PFSK-1 (cell line): ENCODE measurements around the gene SEC14L1.

ENCODE experiments used
- FOXP2 ChIP-seq: optimal IDR thresholded peaks from 2 replicates; pipeline ENCODE3; 2011; ENCODE audit warnings: borderline replicate concordance, control low read depth, inconsistent platforms; ENCODE audit not compliant: insufficient read depth; ENCODE audit errors: extremely low read length, extremely low read depth
- POLR2AphosphoS5 ChIP-seq: IDR thresholded peaks from 2 replicates; pipeline ENCODE4 v1.6.1; 2012; ENCODE audit warnings: low read depth, mild to moderate bottlenecking, control low read depth, low read length, moderate library complexity
- SIN3A ChIP-seq: IDR thresholded peaks from 2 replicates; pipeline ENCODE4 v1.6.1; 2012; ENCODE audit warnings: mild to moderate bottlenecking, low read length, moderate library complexity, borderline replicate concordance; ENCODE audit not compliant: insufficient read depth
- TAF1 ChIP-seq: IDR thresholded peaks from 2 replicates; pipeline ENCODE4 v1.6.1; 2012; ENCODE audit warnings: low read length, control low read depth, borderline replicate concordance; ENCODE audit not compliant: insufficient read depth
- TF ChIP-seq, protein P1 (sequence below), 2 experiments: IDR thresholded peaks; 2 replicates each; pipeline versions ENCODE4 v1.6.1 to v1.8.0; 2011 to 2012; ENCODE audit warnings: low read depth in 2 of 2, low read length in 2 of 2, control low read depth in 1 of 2, inconsistent platforms in 1 of 2, mild to moderate bottlenecking in 1 of 2, moderate library complexity in 1 of 2; ENCODE audit not compliant: insufficient read depth in 1 of 2

The SEC14L1 gene

DNA sequence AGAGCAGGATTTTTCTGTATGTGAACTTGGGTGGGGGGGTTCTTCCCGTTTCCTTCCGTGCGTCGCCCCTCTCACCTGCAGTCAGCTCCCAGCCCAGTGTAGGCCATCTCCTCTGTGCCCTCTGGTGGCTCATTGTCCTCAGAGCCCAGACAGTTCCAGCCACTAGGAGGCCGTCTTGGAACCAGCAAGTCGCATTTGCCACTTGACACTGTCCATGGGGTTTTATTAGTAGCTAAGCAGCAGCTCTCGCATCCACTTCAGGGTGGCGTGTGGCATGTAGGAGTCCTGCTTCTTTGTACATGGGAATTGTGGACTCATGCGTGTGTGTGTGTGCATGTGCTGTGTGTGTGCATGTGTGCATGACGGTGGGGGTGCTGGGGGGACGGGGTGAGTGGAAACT, 74.0 kb downstream of the SEC14L1 start:
- TF ChIP-seq FOXP2 (no peak), TAF1 (no peak), POLR2AphosphoS5 (no peak), SIN3A (no peak)
- TF ChIP-seq, protein P1, sequence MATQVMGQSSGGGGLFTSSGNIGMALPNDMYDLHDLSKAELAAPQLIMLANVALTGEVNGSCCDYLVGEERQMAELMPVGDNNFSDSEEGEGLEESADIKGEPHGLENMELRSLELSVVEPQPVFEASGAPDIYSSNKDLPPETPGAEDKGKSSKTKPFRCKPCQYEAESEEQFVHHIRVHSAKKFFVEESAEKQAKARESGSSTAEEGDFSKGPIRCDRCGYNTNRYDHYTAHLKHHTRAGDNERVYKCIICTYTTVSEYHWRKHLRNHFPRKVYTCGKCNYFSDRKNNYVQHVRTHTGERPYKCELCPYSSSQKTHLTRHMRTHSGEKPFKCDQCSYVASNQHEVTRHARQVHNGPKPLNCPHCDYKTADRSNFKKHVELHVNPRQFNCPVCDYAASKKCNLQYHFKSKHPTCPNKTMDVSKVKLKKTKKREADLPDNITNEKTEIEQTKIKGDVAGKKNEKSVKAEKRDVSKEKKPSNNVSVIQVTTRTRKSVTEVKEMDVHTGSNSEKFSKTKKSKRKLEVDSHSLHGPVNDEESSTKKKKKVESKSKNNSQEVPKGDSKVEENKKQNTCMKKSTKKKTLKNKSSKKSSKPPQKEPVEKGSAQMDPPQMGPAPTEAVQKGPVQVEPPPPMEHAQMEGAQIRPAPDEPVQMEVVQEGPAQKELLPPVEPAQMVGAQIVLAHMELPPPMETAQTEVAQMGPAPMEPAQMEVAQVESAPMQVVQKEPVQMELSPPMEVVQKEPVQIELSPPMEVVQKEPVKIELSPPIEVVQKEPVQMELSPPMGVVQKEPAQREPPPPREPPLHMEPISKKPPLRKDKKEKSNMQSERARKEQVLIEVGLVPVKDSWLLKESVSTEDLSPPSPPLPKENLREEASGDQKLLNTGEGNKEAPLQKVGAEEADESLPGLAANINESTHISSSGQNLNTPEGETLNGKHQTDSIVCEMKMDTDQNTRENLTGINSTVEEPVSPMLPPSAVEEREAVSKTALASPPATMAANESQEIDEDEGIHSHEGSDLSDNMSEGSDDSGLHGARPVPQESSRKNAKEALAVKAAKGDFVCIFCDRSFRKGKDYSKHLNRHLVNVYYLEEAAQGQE (IDR thresholded peaks at IDR 0.05; ENCODE audit: insufficient read depth in 1 of 2, low read depth in 2 of 2, low read length in 2 of 2) = no peak

DNA sequence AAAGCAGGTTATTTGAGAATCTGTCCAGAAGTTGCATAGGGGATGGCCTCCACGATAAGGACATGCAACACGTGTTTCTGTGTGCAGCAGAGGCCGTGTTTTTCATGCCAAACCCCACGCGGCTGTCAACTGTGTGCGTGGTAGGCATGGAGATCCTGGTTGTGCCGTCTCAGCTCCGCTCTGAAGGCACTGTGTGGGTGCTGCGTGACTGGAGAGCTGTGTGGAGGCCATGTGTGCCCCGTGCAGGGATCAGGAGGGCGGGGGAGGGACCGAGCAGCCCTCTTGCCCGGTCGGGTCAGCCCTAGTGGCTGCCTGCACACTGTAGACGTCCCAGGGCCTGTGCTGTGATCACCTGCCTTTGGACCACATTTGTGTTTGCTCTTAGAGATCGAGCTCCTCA, 74.5 kb downstream of the SEC14L1 start:
- TF ChIP-seq, protein P1 (IDR thresholded peaks at IDR 0.05; ENCODE audit: insufficient read depth in 1 of 2, low read depth in 2 of 2, low read length in 2 of 2) = no peak
- TF ChIP-seq FOXP2 (no peak), POLR2AphosphoS5 (no peak), TAF1 (no peak), SIN3A (no peak)

DNA sequence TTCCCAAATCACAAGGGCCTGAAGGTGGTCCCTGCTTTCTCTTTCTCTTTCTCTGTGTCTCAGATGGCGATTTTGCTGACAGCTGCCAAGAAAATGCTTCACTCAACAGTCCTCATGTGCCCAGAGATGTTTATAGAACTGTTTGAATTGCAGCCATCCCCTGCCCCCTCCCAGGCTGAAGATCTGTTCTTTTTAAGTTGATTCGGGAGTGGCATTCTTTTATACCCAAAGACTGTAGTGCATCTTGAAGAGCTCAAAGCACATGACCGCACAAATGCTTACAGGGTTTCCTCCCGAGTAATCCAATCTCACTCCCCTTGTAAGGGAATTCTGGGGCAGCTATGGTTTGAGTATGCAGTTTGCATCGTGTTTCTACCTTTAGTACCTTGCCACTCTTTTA, 75.7 kb downstream of the SEC14L1 start:
- TF ChIP-seq, protein P1 (IDR thresholded peaks at IDR 0.05; ENCODE audit: insufficient read depth in 1 of 2, low read depth in 2 of 2, low read length in 2 of 2) = no peak
- no peak for TF ChIP-seq SIN3A
- no peak for TF ChIP-seq TAF1
- no peak for TF ChIP-seq FOXP2
- TF ChIP-seq POLR2AphosphoS5 = no peak

DNA sequence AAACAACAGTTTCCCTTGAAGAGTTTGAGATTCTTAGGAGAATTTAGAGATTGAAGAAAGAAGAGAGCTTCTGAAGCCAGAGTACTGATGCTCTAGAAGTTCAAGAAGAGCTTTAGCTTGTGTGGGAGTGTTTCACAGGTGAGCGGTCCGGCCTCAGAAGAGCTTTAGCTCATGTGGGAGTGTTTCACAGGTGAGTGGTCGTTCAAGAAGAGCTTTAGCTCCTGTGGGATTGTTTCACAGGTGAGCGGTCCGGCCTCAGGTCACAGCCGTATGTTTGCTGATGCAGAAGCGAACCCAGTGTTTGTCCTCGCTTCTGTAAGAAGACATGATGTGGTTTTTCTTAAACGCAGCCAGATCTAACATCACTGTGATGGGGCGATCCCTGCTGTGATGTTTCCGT, 76.4 kb downstream of the SEC14L1 start:
- TF ChIP-seq FOXP2 = no peak
- TF ChIP-seq TAF1 = no peak
- TF ChIP-seq, protein P1 (IDR thresholded peaks at IDR 0.05; ENCODE audit: insufficient read depth in 1 of 2, low read depth in 2 of 2, low read length in 2 of 2) = no peak
- TF ChIP-seq SIN3A = no peak
- TF ChIP-seq POLR2AphosphoS5 = no peak

DNA sequence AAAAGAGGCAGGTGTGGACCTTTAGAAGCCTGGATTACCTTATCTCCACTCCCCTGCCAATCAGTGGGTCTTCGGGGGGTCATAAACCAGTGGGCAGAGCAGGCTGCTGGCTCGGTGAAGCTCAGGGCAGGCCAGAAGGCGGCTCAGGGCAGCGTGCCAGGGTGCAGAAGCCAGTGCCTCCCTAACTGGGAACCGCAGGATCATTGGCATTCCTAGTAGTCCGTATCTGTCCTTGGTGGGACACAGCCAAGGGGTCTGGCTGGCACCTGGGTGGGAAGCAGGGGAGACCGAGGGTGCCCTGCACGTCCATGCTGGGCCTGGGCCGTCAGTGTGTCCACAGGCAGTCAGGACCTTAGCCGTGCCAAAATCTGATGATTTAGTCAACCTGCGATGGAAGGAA, 76.8 kb downstream of the SEC14L1 start:
- TF ChIP-seq POLR2AphosphoS5 = no peak
